GM12892 (cell line): ENCODE results near the gene ADAMTS16.

ENCODE experiments used
- DNase-seq: peaks from one replicate; pipeline ENCODE4 v3.0.0; 2011; ENCODE audit not compliant: insufficient read length
- FAIRE-seq: peaks from 2 replicates; lab custom pipeline; 2011; peaks lifted over from hg19 to GRCh38; lab: Jason Lieb, UNC
- POLR2A ChIP-seq: IDR thresholded peaks from 2 replicates; pipeline ENCODE4 v1.6.1; 2011; ENCODE audit warnings: low read depth, low read length, control low read depth
- POLR2AphosphoS5 ChIP-seq: IDR thresholded peaks from 2 replicates; pipeline ENCODE4 v1.6.1; 2011; ENCODE audit warnings: low read depth, low read length, control low read depth
- TAF1 ChIP-seq: IDR thresholded peaks from 2 replicates; pipeline ENCODE4 v1.6.1; 2011; ENCODE audit warnings: low read depth, mild to moderate bottlenecking, control low read depth, low read length, borderline replicate concordance

ADAMTS16 gene

DNA sequence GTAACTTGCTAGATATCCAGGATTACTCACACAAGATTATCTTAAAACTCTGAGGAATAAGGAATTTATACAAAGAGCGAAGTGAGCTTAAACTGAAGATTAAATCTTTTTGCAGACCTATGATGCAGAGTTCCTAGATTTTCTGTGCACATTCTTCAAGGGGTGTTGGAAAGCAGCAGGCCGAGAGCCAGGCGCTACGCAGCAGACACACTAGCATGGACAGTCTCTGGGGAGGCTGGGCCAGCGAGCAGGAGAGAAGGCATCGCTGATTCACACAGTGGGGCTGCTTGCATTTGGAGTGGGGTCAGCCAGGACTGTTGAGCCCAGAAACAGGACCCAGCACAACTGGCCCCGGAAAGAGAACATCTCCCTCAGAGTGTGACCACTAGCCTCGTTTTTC, 136.3 kb downstream of the ADAMTS16 start:
- no peak for TF ChIP-seq POLR2AphosphoS5
- TF ChIP-seq POLR2A: no peak
- TF ChIP-seq TAF1: no peak
- no peak for FAIRE-seq
- no peak for DNase-seq

DNA sequence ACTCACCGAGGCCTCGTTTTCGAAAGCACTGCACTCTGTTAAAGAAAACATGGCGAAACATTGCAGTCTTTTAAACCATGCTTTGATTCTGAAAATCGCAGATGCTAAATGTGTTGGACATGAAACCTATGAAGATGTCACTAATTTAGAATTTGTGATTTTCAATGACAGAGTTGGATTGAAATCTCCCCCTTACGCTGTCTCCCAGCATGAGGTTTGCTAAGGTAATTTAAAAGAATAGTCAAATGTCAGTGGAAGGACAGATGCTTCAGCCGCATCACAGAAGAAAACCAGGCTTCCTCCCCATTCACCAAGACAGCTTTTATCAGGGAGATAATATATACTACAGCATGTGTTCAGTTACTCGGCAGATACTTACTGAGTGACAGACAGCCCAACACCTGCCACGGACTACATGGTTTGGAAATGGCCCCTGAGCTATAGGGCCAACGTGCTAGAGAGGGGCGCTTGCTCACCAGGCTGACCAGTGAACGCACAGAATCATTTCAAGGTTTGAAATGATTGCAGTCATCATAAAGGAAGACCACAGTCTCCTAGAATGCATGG, 136.9 kb downstream of the ADAMTS16 start:
- TF ChIP-seq POLR2A: no peak
- TF ChIP-seq TAF1: no peak
- no peak for TF ChIP-seq POLR2AphosphoS5
- DNase-seq: no peak
- FAIRE-seq: no peak

DNA sequence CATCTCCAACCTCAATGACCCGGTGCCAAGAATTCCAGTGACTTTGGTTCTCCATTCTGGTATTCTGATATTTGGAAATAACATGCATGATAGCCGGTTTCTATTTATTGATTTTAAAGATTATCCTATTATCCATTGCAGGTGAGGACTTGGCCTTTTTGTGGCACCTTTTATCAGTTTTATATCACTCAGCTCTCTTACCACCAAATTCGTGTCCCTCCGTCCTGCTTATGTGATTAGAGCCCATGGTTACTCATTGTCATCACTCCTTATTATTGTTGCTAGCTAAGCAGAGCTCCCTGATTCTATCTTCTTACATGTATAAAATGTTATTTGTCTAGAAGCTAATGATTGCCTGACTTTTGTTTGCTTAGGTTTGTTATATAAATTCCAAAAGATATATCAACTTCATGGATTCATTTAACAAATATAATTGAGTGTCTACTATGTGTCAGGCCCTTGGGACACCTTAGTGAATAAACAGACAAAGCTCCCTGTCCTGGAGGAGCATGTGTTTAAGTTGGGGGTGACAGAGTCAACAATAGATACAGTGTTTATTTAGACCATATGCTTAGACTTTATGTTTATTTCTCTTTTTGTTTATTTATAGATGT, 138.2 kb downstream of the ADAMTS16 start:
- FAIRE-seq: no peak
- DNase-seq: no peak

DNA sequence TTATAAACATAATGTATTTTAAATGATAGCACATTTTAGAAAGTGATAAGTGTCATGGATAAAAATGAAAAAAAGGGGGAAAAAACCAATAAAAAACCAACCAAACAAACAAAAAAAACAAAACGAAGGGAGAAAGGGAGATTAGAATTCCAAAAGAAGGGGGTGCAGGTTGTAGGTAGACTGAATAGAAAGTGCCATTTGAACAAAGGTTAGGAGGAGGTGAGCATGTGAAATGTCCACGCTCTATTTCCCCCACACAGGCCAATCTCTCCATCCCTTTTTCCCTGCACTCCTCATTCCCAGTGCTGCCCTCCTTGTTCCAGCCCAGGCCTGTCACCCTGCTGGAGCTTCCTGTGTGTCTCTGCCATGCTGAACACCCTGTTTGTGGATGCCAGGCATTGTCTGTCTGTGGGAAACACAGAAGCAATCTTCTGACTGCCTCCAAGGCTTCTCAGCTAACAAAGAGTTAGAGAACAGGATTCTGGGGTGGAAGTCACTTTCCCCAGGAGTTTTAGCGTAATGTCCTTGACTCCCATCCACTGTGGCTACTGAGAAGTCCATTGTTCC, 138.8 kb downstream of the ADAMTS16 start:
- no peak for TF ChIP-seq TAF1
- FAIRE-seq: no peak
- DNase-seq: no peak

More for the DNA sequence above, 138.2 kb downstream of the ADAMTS16 start:
- TF ChIP-seq POLR2A (no peak), POLR2AphosphoS5 (no peak), TAF1 (no peak)

DNA sequence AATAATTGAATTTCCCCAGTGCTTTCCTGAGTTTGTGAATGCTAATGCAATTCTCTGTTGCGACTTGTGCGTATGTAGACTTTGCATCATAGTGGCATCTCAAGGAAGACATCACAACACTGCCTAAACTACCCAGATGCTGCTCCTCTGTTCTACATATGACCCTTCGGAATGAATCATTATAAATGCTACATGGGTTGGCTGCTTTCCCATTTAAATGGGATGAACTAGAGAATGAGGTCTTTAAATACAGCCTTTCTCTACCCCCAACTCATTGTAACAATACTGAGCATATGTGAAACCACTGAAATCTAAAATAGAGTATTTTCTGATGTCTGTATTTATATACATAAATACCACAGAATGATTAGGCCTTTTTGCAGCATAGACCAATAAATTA, 145.8 kb downstream of the ADAMTS16 start:
- DNase-seq (no peak), FAIRE-seq (no peak)
- no peak for TF ChIP-seq POLR2AphosphoS5
- TF ChIP-seq POLR2A: no peak
- TF ChIP-seq TAF1: no peak

DNA sequence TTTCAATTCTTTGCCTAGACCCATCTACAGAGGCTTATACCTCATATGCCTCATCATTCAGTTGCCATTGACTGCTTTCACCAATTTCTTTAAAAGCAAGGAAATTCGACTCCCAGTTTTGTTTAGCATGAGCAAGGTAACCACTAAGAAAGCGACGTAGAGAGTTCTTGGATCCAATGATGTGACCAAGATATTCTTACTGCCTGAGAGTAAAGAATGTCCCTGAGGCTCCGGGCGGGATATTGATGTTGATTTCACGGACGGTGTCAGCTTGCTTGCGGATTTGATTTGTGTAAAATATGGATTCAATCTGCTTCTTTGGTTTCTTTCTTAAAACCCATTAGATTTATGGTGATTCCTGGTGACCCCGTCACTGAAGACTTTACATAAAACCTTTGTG, 147.3 kb downstream of the ADAMTS16 start:
- TF ChIP-seq TAF1 (no peak), POLR2A (no peak)
- no peak for FAIRE-seq

DNA sequence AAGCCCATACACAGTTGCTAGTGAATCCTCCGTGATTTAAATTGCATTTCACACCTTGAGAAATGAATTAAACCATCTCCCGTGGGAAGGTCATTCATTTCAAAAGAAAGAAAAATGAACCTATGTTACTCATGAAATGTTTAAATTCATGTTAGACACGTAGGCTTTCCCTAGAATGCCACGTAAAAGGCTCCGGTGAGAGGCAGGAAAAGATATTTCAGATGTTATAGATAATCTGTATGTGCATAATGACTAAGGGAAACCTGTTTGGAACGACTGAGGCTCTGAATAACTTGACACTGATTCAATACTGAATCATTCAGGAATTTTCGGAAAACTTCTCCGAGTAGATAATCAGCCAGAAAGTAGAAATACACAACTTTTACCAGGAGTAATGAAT, 148.1 kb downstream of the ADAMTS16 start:
- FAIRE-seq (no peak), DNase-seq (no peak)
- no peak for TF ChIP-seq POLR2AphosphoS5
- no peak for TF ChIP-seq POLR2A
- TF ChIP-seq TAF1: no peak

More for the DNA sequence above, 147.3 kb downstream of the ADAMTS16 start:
- DNase-seq: no peak

DNA sequence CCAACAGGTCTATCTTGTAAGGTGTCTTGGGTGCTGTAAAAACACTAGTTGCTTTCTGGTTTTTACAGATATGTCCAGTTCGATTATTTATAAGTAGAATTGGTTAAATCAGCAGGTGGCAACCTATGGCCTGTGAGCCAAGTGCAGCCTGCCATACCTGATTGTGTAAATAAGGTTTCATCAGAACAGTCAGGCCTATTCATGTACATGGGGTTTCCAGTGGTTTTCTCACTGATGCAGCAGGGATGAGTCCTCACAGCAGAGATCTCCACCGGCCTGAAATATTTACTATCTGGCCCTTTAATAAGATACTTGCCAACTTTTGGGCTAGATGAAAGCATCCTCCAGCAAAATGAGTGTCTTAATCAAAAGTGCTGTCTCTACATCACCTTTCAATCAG, 149.4 kb downstream of the ADAMTS16 start:
- DNase-seq: no peak
- no peak for FAIRE-seq
- no peak for TF ChIP-seq POLR2AphosphoS5

DNA sequence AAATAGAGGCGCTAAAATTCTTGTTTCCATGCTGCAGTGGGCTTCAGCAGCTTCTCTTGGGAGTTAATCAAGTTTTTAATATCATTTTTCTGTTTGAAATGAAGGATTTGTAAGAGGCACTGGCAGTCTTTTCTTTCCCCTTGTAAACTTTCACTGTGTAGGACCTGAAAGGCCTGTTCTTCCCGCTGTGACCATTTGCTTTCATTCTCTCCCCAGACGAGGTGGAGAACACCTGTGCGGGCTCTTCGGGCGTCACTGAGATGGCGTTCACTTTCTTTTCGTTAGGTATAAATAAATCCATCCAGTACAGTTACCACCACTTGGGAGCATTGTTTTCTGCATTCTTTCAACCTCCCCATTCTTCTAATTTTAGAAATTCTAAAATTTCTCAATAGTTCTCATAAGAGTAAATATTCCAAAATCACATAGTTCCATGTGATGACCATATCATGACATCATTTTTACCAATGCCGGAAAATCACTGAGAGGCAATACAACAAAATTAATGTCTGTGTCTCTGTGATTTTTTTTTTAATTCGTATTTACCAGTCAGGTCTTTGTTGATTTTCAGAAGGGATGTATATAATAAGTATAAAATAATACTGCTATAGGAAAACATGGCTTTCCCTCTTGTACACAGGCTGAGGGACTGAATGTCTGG, 150.7 kb downstream of the ADAMTS16 start:
- FAIRE-seq: no peak
- no peak for DNase-seq
- no peak for TF ChIP-seq TAF1
- no peak for TF ChIP-seq POLR2AphosphoS5
- TF ChIP-seq POLR2A: no peak

DNA sequence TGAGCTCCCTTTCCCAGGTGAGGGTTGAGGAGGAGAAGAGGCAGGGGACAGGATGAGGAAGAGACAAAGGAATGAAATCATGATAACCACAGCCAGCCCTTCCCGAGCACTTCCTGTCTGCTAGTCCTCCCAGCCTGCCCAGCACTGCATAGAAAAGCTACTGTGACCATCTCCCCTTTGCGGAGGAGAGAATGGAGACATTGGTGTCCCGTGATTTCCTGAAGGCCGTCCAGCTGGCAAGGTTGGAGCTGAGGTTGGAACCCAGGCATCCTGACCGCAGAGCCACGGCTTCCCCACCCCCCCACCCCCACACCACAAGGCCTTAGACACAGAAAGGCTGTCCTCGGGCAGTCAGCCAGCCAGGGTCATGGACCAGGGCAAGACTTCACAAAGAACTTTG, 151.2 kb downstream of the ADAMTS16 start:
- DNase-seq (no peak), FAIRE-seq (no peak)
- TF ChIP-seq POLR2A (no peak), TAF1 (no peak), POLR2AphosphoS5 (no peak)

DNA sequence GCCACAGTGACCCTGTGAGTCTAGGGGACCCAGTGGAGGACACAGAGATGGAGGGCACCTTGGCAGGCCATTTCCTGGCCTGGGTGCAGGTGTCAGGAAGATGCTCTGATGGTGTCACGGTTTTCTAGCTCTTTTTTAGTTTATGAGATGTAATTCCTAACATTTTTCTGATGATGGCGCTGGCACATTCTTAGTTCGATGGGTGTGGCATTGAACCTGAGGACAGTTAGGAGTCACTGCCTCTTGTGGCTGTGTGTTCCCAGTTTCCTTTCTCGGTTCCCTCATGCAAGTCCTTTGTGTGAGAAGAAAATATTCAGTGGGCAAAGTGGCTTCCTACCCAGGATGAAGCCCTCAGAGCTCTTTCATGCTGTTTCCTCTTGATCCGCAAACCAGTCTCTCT, 152.9 kb downstream of the ADAMTS16 start:
- FAIRE-seq: no peak
- no peak for DNase-seq
- no peak for TF ChIP-seq POLR2A
- no peak for TF ChIP-seq TAF1
- TF ChIP-seq POLR2AphosphoS5: no peak

DNA sequence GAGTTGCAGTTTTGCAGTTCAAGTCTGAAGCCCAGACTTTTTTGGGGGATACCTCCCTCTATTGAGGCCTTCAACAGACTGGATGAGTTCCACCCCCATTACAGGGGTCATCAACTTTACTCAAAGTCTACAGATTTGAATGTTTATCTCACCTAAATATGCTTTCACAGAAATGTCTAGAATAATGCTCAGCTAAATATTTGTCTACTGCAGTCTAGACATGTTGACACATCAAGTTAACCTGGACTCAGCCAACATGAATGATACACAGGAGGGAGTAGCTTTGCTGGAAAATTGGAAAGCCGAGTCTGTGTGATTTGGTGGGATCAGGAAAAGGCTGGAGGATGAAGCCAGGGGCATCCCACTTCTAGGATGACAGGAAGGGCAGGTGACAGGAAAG, 154.3 kb downstream of the ADAMTS16 start:
- DNase-seq (no peak), FAIRE-seq (no peak)
- TF ChIP-seq TAF1 (no peak), POLR2AphosphoS5 (no peak), POLR2A (no peak)
